ENCODE measurements around the gene MED15. TPM values are rescaled to one million over a fixed set of nuclear protein-coding genes. Genes with fewer than 3 reads are reported as not detected.

The MED15 gene
- total and polyA plus RNA-seq, 10 of the 15 experiments (the other 5 are each of a cell fraction or from before 2014, with no cell fraction given): 1.4 to 75.2 (median 26.9) TPM

- no peak for TF ChIP-seq YY1 (IDR thresholded peaks at IDR 0.05; ENCODE audit: low read depth, low read length)
- TF ChIP-seq CHD2 (IDR thresholded peaks at IDR 0.05; ENCODE audit: borderline replicate concordance, low read depth, low read length): no peak
- no peak for TF ChIP-seq HSF1 (IDR thresholded peaks at IDR 0.05; ENCODE audit: low read depth, low read length)
- TF ChIP-seq BCLAF1 (IDR thresholded peaks at IDR 0.05): no peak
- TF ChIP-seq TARDBP (IDR thresholded peaks at IDR 0.05; ENCODE audit: borderline replicate concordance): peak; percentile 23; the same call in 1 of the 2 replicates
- peak; percentile 5; the same call in 1 of the 2 replicates for TF ChIP-seq RAD21 (IDR thresholded peaks at IDR 0.05; ENCODE audit: insufficient read depth, low read depth, low read length)
- peak; percentile 54 for TF ChIP-seq E2F8 (IDR thresholded peaks at IDR 0.05; ENCODE audit: low read depth, partially characterized antibody)
- TF ChIP-seq NBN (IDR thresholded peaks at IDR 0.05): peak; percentile 60; the same call in 1 of the 2 replicates
- TF ChIP-seq USF1 (IDR thresholded peaks at IDR 0.05; ENCODE audit: borderline replicate concordance, extremely low read length, insufficient read depth, low read depth, low read length): no peak
- no peak for TF ChIP-seq HCFC1 (IDR thresholded peaks at IDR 0.05; ENCODE audit: low read length)
- TF ChIP-seq MLLT1 (IDR thresholded peaks at IDR 0.05): no peak
- TF ChIP-seq ASH2L (IDR thresholded peaks at IDR 0.05; ENCODE audit: borderline replicate concordance, low read depth): no peak
- TF ChIP-seq STAT3 (IDR thresholded peaks at IDR 0.05; ENCODE audit: low read depth, low read length): peak; percentile 93; the same call in 1 of the 2 replicates
- TF ChIP-seq PRDM15 (CRISPR knock-in tag; IDR thresholded peaks at IDR 0.05): no peak
- TF ChIP-seq EP300 (IDR thresholded peaks at IDR 0.05; ENCODE audit: borderline replicate concordance in 1 of 2, control insufficient read depth in 1 of 2, low read depth in 2 of 2, low read length in 2 of 2): peak; percentile 66 to 86; a peak in 3 of 4 replicates
- TF ChIP-seq ZZZ3 (IDR thresholded peaks at IDR 0.05; ENCODE audit: control insufficient read depth, insufficient read length, low read depth): no peak
These were observed 116.8 kb downstream of the MED15 start (continued) for GRCh38 chr22:20624161-20624616.

Data from GM12878 (cell line).